Smooth muscle cell (in vitro differentiated cells): ENCODE measurements around the gene TARDBP. TPM values are rescaled to one million over a fixed set of nuclear protein-coding genes. Genes with fewer than 3 reads are reported as not detected.

ENCODE experiments used
- DNase-seq: peaks from one replicate; lab custom pipeline; 2025; ENCODE audit not compliant: unreplicated experiment; lab: John Stamatoyannopoulos, UW
- H2AFZ ChIP-seq: fragments of 200-600 bp; sonication (generic); 2 replicates; pipeline ENCODE4 v1.6.0; 2016; ENCODE audit warnings: antibody characterized with exemption, low read depth, mild to moderate bottlenecking
- H3F3A ChIP-seq: fragments of 200-600 bp; sonication (generic); 2 replicates; pipeline ENCODE4 v1.6.0; 2017; ENCODE audit warnings: antibody characterized with exemption, low read depth
- H3K27ac ChIP-seq: fragments of 200-600 bp; sonication (generic); 2 replicates; pipeline ENCODE4 v1.5.1; 2016; ENCODE audit warnings: low read depth, mild to moderate bottlenecking
- H3K27me3 ChIP-seq: fragments of 200-600 bp; sonication (generic); 2 replicates; pipeline ENCODE4 v1.6.1; 2016; ENCODE audit warnings: low read depth, mild to moderate bottlenecking
- H3K36me3 ChIP-seq: fragments of 200-600 bp; sonication (generic); 2 replicates; pipeline ENCODE4 v1.5.1; 2016; ENCODE audit warnings: low read depth
- H3K4me1 ChIP-seq: fragments of 200-600 bp; sonication (generic); 2 replicates; pipeline ENCODE4 v1.5.1; 2016; ENCODE audit warnings: low read depth
- H3K4me2 ChIP-seq: fragments of 200-600 bp; sonication (generic); 2 replicates; pipeline ENCODE4 v1.6.0; 2016; ENCODE audit warnings: mild to moderate bottlenecking
- H3K4me3 ChIP-seq: fragments of 200-600 bp; sonication (generic); 2 replicates; pipeline ENCODE4 v1.5.1; 2016; ENCODE audit warnings: mild to moderate bottlenecking
- H3K79me2 ChIP-seq: fragments of 200-600 bp; sonication (generic); 2 replicates; pipeline ENCODE4 v1.6.0; 2016; ENCODE audit warnings: low read depth, mild to moderate bottlenecking
- H3K9ac ChIP-seq: fragments of 200-600 bp; sonication (generic); 2 replicates; pipeline ENCODE4 v1.6.0; 2016; ENCODE audit warnings: low read depth
- H3K9me3 ChIP-seq: fragments of 200-600 bp; sonication (generic); replicated peaks from 2 replicates; pipeline ENCODE4 v1.5.1; 2016; ENCODE audit warnings: low read depth
- H4K20me1 ChIP-seq: fragments of 200-600 bp; sonication (generic); 2 replicates; pipeline ENCODE4 v1.6.0; 2016; ENCODE audit warnings: low read depth
- CTCF ChIP-seq: fragments of 200-600 bp; sonication (generic); IDR thresholded peaks from 2 replicates; pipeline ENCODE4 v1.5.1; 2017; ENCODE audit warnings: borderline replicate concordance, mild to moderate bottlenecking, antibody characterized with exemption; ENCODE audit not compliant: insufficient read depth, poor library complexity, severe bottlenecking
- WGBS: methylation state at CpG from one replicate; pipeline ENCODE4 v1.1.7; 2016; ENCODE audit warnings: low lambda C conversion rate; 5-methylcytosine and 5-hydroxymethylcytosine counted together
- polyA plus RNA-seq: library from polyadenylated mRNA; unstranded; fragments of >200 nt; fragmentation: Nextera tagmentation; extraction: Ambion mirVana; gene quantifications from 2 replicates; pipeline ENCODE4 v1.2.1, GENCODE V29; 2016
- total RNA-seq: library from RNA; depleted of rRNA; stranded (reverse); fragments of >200 nt; gene quantifications from 2 replicates; pipeline ENCODE4 v1.2.3, GENCODE V29; 2014

Gene TARDBP
- total and polyA plus RNA-seq, 2 experiments from 2014 or later, result 90.6 to 105 TPM

- Histone ChIP-seq H3K4me3 (no peak overlapping the region), H3K9me3 (no peaks in the 10 kb centered on the region), H3K4me2 (no peak overlapping the region), H3K4me1 (no peaks in the 10 kb centered on the region), H3K27ac (peak overlapping the region; percentile 42), H3K36me3 (peaks cover 35% of the 10 kb centered on the region), H3F3A (peaks cover 13% of the 10 kb centered on the region), H3K79me2 (peaks cover 10% of the 10 kb centered on the region), H3K27me3 (no peaks in the 10 kb centered on the region), H3K9ac (no peak overlapping the region), H2AFZ (no peak overlapping the region), H4K20me1 (peaks cover 66% of the 10 kb centered on the region)
- WGBS, result 100% methylated on average over 1 of the region's 1 CpG
- TF ChIP-seq CTCF, result no peak
- DNase-seq, result no peak
Measured at GRCh38 chr1:11026052-11026451, 13.6 kb downstream of the TARDBP start.

GRCh38 chr1:11026903-11027302 lies 14.4 kb downstream of the TARDBP start:
- H3K27me3 ChIP-seq, result no peaks in the 10 kb centered on the region
- H3K4me3 ChIP-seq, result no peak overlapping the region
- H3K79me2 ChIP-seq, result peaks cover 2% of the 10 kb centered on the region
- H2AFZ ChIP-seq, result no peak overlapping the region
- H3K9ac ChIP-seq, result no peak overlapping the region
- H3K36me3 ChIP-seq, result peaks cover 26% of the 10 kb centered on the region
- 99% methylated on average over 5 of the region's 5 CpGs for WGBS
- H4K20me1 ChIP-seq, result peaks cover 57% of the 10 kb centered on the region
- H3K4me2 ChIP-seq, result no peak overlapping the region
- peaks cover 5% of the 10 kb centered on the region for H3F3A ChIP-seq
- no peak for TF ChIP-seq CTCF
- H3K4me1 ChIP-seq, result no peaks in the 10 kb centered on the region
- DNase-seq, result no peak
- no peak overlapping the region for H3K27ac ChIP-seq
- H3K9me3 ChIP-seq, result no peaks in the 10 kb centered on the region

- Histone ChIP-seq H3K27ac (no peak overlapping the region), H4K20me1 (peaks cover 53% of the 10 kb centered on the region), H3K4me3 (no peak overlapping the region), H3K4me2 (no peak overlapping the region), H3K9me3 (no peaks in the 10 kb centered on the region), H3K4me1 (no peaks in the 10 kb centered on the region), H3K79me2 (no peaks in the 10 kb centered on the region), H3K27me3 (no peaks in the 10 kb centered on the region), H3F3A (peaks cover under 1% of the 10 kb centered on the region), H3K36me3 (peaks cover 24% of the 10 kb centered on the region), H3K9ac (no peak overlapping the region), H2AFZ (no peak overlapping the region)
- WGBS, result 82% methylated on average over 6 of the region's 6 CpGs
- no peak for DNase-seq
- no peak for TF ChIP-seq CTCF
Measured at GRCh38 chr1:11027316-11027715, 14.9 kb downstream of the TARDBP start.

- Histone ChIP-seq H3K9ac (no peak overlapping the region), H3K79me2 (no peaks in the 10 kb centered on the region), H4K20me1 (peaks cover 47% of the 10 kb centered on the region), H3F3A (no peaks in the 10 kb centered on the region), H3K4me3 (no peak overlapping the region), H3K4me2 (no peak overlapping the region), H3K27ac (no peak overlapping the region), H3K4me1 (no peaks in the 10 kb centered on the region), H3K27me3 (no peaks in the 10 kb centered on the region), H3K9me3 (no peaks in the 10 kb centered on the region), H3K36me3 (peaks cover 19% of the 10 kb centered on the region), H2AFZ (no peak overlapping the region)
- TF ChIP-seq CTCF, result no peak
- DNase-seq, result no peak
- 98% methylated on average over 3 of the region's 3 CpGs for WGBS
Measured at GRCh38 chr1:11028018-11028417, 15.6 kb downstream of the TARDBP start.
